Keratinocyte (primary cell): Measurements from ENCODE around the gene UNC5A.

Experiments
- CTCF ChIP-seq, 3 experiments: IDR thresholded peaks in 1 of 3; conservative IDR thresholded peaks in 1 of 3; optimal IDR thresholded peaks in 1 of 3; 2 replicates in 2 of 3; 3 replicates in 1 of 3; pipeline versions ENCODE3 to v1.5.1; 2011; ENCODE audit warnings: low read length in 3 of 3, mild to moderate bottlenecking in 3 of 3, moderate library complexity in 2 of 3, control low read depth in 1 of 3, inconsistent platforms in 1 of 3; ENCODE audit not compliant: insufficient read depth in 2 of 3; ENCODE audit errors: extremely low read depth in 1 of 3
- EZH2 ChIP-seq: IDR thresholded peaks from one replicate; pipeline ENCODE4 v1.6.1; 2012; ENCODE audit warnings: inconsistent platforms, mild to moderate bottlenecking, low read length, moderate library complexity

DNA sequence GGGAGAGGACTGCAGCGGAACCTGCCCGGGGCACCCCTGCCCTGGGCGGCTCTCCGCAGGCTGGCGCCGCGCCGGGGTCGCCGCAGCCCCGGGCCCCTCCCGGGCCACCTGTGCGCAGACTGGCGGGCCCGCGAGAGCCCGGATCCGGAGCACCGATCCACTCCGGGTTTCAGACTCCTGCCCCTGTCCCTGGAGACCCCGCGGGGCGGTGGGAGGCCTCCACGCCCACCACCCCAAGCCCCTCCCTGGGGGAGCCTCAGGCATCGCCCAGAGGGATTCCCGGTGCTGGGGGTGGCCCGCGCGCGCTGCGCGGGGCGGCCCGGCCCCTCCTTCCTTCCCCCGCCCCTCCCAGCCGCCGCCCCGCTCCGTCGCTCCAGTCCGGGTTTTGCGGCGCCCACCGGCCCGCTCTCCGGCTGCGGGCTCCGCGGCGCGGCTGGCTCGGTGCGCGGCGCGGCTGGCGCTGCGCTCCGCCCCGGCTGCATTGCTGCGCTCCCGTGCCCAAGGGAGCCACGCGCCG, at the start of gene UNC5A:
- no peak for TF ChIP-seq CTCF (optimal IDR thresholded peaks at IDR 0.05 in 1 of 3, IDR thresholded peaks at IDR 0.05 in 1 of 3, conservative IDR thresholded peaks at IDR 0.05 in 1 of 3; ENCODE audit: extremely low read depth in 1 of 3, insufficient read depth in 2 of 3, low read length in 3 of 3)
- no peak for TF ChIP-seq EZH2
